ENCODE results near the gene HECW1. TPM values are rescaled to one million over a fixed set of nuclear protein-coding genes. Genes with fewer than 3 reads are reported as not detected.

HECW1 gene
- polyA plus RNA-seq, 2 of the 4 experiments (the other 2 are of a cell fraction), result 11.3 TPM

GRCh38 chr7:43554423-43554822, 442.0 kb downstream of the HECW1 start:
- DNase-seq (ENCODE audit: low read depth in 1 of 2, low spot score in 1 of 2) (no peak), ATAC-seq (no peak), FAIRE-seq (no peak)
- Histone ChIP-seq H3K27ac (no peak overlapping the region), H3K9me3 (no peaks in the 10 kb centered on the region), H3K4me1 (no peaks in the 10 kb centered on the region), H3K4me3 (no peak overlapping the region), H3K4me2 (no peak overlapping the region)
- POLR2A ChIA-PET, result no interaction called here
- WGBS (ENCODE audit: missing lambda C conversion rate), result 90% methylated on average over 15 of the region's 15 CpGs
- no peak for TF ChIP-seq RNF2 (IDR thresholded peaks at IDR 0.05; ENCODE audit: borderline replicate concordance, low read depth)
- TF ChIP-seq HEYL (CRISPR knock-in tag; IDR thresholded peaks at IDR 0.05), result no peak
- no peak for TF ChIP-seq NPAS2 (CRISPR knock-in tag; IDR thresholded peaks at IDR 0.05; ENCODE audit: borderline replicate concordance)
- TF ChIP-seq HDAC2 (IDR thresholded peaks at IDR 0.05), result no peak
- no peak for TF ChIP-seq MAFK (IDR thresholded peaks at IDR 0.05; ENCODE audit: partially characterized antibody)
- TF ChIP-seq FOSB (CRISPR knock-in tag; IDR thresholded peaks at IDR 0.05), result no peak
- TF ChIP-seq CHD2 (IDR thresholded peaks at IDR 0.05; ENCODE audit: low read length, partially characterized antibody), result no peak
- no peak for TF ChIP-seq BHLHE40 (IDR thresholded peaks at IDR 0.05; ENCODE audit: low read depth, low read length)
- no peak for TF ChIP-seq ZNF302 (CRISPR knock-in tag; IDR thresholded peaks at IDR 0.05)
- TF ChIP-seq E2F6 (IDR thresholded peaks at IDR 0.05; ENCODE audit: borderline replicate concordance, low read depth), result no peak
- no peak for TF ChIP-seq KDM5A (IDR thresholded peaks at IDR 0.05)
- CTCF ChIA-PET, result interaction anchor here (1.5 to 3.3 kb wide), 2 partner anchors 28 to 32 kb away, joined by 3 to 10 read pairs; partner anchors contain the start of gene STK17A

- ATAC-seq, result no peak
- POLR2A ChIA-PET, result no interaction called here
Measured at GRCh38 chr7:43557831-43558495, 445.5 kb downstream of the HECW1 start.

More at GRCh38 chr7:43557831-43558495, 445.5 kb downstream of the HECW1 start:
- no peaks in the 10 kb centered on the region for H3K9me3 ChIP-seq
- WGBS (ENCODE audit: missing lambda C conversion rate), result 66% methylated on average over 7 of the region's 7 CpGs
- no peak for DNase-seq (ENCODE audit: low read depth in 1 of 2, low spot score in 1 of 2)
- CTCF ChIA-PET, result interaction anchor here (0.5 to 0.8 kb wide), 2 partner anchors 142 to 1882 kb away, joined by 3 to 4 read pairs; no protein-coding TSS in a partner anchor
- no peak overlapping the region for H3K27ac ChIP-seq
- H3K4me2 ChIP-seq, result no peak overlapping the region
- no peak overlapping the region for H3K4me3 ChIP-seq
- TF ChIP-seq GATA3 (IDR thresholded peaks at IDR 0.05; ENCODE audit: borderline replicate concordance) (no peak), HMGXB4 (CRISPR knock-in tag; IDR thresholded peaks at IDR 0.05; ENCODE audit: borderline replicate concordance) (no peak), HOXB5 (CRISPR knock-in tag; IDR thresholded peaks at IDR 0.05) (no peak), SMC3 (IDR thresholded peaks at IDR 0.05) (no peak), CHD4 (IDR thresholded peaks at IDR 0.05; ENCODE audit: borderline replicate concordance) (no peak), CHD2 (IDR thresholded peaks at IDR 0.05; ENCODE audit: low read length, partially characterized antibody) (no peak), FOXS1 (CRISPR knock-in tag; IDR thresholded peaks at IDR 0.05) (no peak), CBX2 (IDR thresholded peaks at IDR 0.05; ENCODE audit: borderline replicate concordance, low read depth) (no peak), HEYL (CRISPR knock-in tag; IDR thresholded peaks at IDR 0.05) (no peak), ZNF302 (CRISPR knock-in tag; IDR thresholded peaks at IDR 0.05) (no peak), EHMT2 (IDR thresholded peaks at IDR 0.05; ENCODE audit: low read depth) (no peak), RNF2 (IDR thresholded peaks at IDR 0.05; ENCODE audit: borderline replicate concordance, low read depth) (no peak), TFCP2L1 (CRISPR knock-in tag; IDR thresholded peaks at IDR 0.05) (no peak)
- TF ChIP-seq, protein P1, sequence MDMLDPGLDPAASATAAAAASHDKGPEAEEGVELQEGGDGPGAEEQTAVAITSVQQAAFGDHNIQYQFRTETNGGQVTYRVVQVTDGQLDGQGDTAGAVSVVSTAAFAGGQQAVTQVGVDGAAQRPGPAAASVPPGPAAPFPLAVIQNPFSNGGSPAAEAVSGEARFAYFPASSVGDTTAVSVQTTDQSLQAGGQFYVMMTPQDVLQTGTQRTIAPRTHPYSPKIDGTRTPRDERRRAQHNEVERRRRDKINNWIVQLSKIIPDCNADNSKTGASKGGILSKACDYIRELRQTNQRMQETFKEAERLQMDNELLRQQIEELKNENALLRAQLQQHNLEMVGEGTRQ (IDR thresholded peaks at IDR 0.05), result no peak
- TF ChIP-seq, protein P2, sequence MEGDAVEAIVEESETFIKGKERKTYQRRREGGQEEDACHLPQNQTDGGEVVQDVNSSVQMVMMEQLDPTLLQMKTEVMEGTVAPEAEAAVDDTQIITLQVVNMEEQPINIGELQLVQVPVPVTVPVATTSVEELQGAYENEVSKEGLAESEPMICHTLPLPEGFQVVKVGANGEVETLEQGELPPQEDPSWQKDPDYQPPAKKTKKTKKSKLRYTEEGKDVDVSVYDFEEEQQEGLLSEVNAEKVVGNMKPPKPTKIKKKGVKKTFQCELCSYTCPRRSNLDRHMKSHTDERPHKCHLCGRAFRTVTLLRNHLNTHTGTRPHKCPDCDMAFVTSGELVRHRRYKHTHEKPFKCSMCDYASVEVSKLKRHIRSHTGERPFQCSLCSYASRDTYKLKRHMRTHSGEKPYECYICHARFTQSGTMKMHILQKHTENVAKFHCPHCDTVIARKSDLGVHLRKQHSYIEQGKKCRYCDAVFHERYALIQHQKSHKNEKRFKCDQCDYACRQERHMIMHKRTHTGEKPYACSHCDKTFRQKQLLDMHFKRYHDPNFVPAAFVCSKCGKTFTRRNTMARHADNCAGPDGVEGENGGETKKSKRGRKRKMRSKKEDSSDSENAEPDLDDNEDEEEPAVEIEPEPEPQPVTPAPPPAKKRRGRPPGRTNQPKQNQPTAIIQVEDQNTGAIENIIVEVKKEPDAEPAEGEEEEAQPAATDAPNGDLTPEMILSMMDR (IDR thresholded peaks at IDR 0.05), result no peak
- no peaks in the 10 kb centered on the region for H3K4me1 ChIP-seq
- FAIRE-seq, result peak; percentile 61
